ENCODE results near the gene ACSL1. TPM values are rescaled to one million over a fixed set of nuclear protein-coding genes. Genes with fewer than 3 reads are reported as not detected.

ACSL1 gene
- total RNA-seq, 1 donor from 2014 or later = 287 TPM

DNA sequence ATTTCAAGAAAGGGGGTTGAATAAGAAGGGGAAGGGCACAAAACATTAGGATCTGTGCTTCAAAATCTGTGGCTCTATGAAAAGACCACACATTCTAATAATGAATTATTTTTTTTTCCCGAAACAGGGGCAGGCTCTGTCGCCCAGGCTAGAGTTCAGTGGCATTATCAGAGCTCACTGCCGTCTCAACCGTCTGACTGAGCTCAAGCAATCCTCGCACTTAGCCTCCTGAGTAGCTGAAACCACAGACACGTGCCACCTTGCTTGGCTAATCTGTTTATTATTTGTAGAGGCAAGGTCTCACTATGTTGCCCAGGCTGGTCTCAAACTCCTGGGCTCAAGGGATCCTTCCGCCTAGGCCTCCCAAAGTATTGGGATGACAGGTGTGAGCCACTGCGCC lies 33.4 kb downstream of the ACSL1 start:
- TF ChIP-seq, protein P1, sequence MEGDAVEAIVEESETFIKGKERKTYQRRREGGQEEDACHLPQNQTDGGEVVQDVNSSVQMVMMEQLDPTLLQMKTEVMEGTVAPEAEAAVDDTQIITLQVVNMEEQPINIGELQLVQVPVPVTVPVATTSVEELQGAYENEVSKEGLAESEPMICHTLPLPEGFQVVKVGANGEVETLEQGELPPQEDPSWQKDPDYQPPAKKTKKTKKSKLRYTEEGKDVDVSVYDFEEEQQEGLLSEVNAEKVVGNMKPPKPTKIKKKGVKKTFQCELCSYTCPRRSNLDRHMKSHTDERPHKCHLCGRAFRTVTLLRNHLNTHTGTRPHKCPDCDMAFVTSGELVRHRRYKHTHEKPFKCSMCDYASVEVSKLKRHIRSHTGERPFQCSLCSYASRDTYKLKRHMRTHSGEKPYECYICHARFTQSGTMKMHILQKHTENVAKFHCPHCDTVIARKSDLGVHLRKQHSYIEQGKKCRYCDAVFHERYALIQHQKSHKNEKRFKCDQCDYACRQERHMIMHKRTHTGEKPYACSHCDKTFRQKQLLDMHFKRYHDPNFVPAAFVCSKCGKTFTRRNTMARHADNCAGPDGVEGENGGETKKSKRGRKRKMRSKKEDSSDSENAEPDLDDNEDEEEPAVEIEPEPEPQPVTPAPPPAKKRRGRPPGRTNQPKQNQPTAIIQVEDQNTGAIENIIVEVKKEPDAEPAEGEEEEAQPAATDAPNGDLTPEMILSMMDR (IDR thresholded peaks at IDR 0.05) = no peak
- Histone ChIP-seq H3K4me3 (no peak overlapping the region), H3K36me3 (peaks cover 43% of the 10 kb centered on the region), H3K27me3 (no peaks in the 10 kb centered on the region), H3K4me1 (peaks cover 10% of the 10 kb centered on the region), H3K9me3 (no peaks in the 10 kb centered on the region), H3K27ac (peak overlapping the region; percentile 67)
- ATAC-seq = no peak
- DNase-seq = no peak
- intact Hi-C loops (cut with DNase I) = no loop called here

DNA sequence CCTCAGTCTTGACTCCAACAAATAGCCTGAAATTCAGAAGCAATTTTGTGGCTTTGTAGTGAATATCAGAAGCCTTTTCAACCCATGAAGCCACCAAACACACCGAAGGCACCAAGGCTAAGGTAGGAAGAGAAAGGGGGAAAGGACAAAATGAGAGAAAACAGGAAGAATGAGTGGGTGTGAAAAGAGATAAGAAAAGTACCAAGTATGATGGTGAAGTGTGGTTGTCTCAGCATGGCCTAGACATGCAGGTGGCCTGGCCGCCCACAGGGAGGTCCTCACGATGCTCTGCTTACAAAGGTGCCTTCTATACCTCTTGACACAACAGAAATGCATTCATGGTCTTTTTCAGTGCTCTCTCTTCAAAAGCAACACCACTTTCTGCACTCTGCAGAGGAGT lies 34.9 kb downstream of the ACSL1 start:
- no peak overlapping the region for H3K27ac ChIP-seq
- TF ChIP-seq, protein P1 (IDR thresholded peaks at IDR 0.05) = no peak
- ATAC-seq = no peak
- H3K4me1 ChIP-seq = peaks cover 10% of the 10 kb centered on the region
- H3K9me3 ChIP-seq = no peaks in the 10 kb centered on the region
- H3K36me3 ChIP-seq = peaks cover 56% of the 10 kb centered on the region
- no peak overlapping the region for H3K4me3 ChIP-seq
- no peak for DNase-seq
- intact Hi-C loops (cut with DNase I) = no loop called here
- H3K27me3 ChIP-seq = no peaks in the 10 kb centered on the region

DNA sequence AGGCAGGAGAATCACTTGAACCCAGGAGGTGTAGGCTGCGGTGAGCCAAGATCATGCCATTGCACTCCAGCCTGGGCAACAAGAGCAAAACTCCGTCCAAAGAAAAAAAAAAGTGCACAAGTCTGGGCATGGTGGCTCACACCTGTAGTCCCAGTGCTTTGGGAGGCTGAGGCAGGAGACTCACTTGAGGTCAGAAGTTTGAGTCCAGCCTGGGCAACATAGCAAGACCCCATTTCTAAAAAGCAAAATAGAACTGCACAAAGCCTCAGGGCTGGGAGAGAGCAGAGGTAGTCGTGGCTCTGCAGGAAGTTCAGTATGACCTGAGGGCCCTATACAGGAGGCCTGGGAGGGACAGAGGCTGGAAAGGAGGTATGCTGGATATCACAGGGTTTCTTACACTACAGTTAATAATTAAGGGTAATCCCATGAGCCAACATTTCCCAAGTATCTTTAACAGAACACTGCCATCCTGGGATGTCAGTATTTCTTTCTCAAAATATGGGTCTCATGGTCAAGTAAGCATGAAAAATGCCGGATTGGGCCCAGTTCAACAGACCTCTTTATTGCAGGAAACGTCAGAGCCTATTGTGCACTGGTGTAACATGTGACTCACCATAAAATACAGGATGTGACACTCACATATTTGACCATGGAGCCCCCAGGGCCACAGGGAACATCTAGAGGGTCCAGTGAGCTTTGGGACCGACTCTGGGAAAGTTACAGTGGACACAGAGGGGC lies 37.8 kb downstream of the ACSL1 start:
- H3K4me3 ChIP-seq = no peak overlapping the region
- intact Hi-C loops (cut with DNase I) = no loop called here
- no peak overlapping the region for H3K27ac ChIP-seq
- no peaks in the 10 kb centered on the region for H3K9me3 ChIP-seq
- H3K4me1 ChIP-seq = peaks cover 10% of the 10 kb centered on the region
- DNase-seq = no peak
- no peaks in the 10 kb centered on the region for H3K27me3 ChIP-seq
- TF ChIP-seq, protein P1 (IDR thresholded peaks at IDR 0.05) = no peak
- peaks cover 79% of the 10 kb centered on the region for H3K36me3 ChIP-seq
- ATAC-seq = no peak

DNA sequence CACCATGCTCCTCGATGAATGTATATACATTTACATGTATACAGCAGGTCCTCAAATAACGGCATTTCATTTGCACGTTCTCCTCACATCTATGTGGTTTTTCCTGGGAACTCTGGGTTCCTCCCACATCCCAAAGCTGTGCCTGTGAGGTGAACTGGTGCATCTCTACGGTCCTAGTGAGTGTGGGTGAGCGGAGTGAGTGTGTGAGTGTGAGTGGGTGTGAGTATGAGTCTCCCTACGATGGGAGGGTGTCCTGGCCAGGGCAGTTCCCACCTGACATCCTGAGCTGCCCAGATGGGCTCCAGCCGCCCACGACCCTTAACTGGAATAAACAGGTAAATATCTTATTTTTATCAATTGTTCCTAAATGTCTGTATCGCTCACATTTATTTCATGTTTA lies 40.0 kb downstream of the ACSL1 start:
- H3K27me3 ChIP-seq = no peaks in the 10 kb centered on the region
- DNase-seq (no peak), ATAC-seq (no peak)
- TF ChIP-seq, protein P1 (IDR thresholded peaks at IDR 0.05) = no peak
- H3K27ac ChIP-seq = no peak overlapping the region
- peaks cover 81% of the 10 kb centered on the region for H3K36me3 ChIP-seq
- intact Hi-C loops (cut with DNase I) = no loop called here
- H3K9me3 ChIP-seq = no peaks in the 10 kb centered on the region
- no peak overlapping the region for H3K4me3 ChIP-seq
- no peaks in the 10 kb centered on the region for H3K4me1 ChIP-seq

DNA sequence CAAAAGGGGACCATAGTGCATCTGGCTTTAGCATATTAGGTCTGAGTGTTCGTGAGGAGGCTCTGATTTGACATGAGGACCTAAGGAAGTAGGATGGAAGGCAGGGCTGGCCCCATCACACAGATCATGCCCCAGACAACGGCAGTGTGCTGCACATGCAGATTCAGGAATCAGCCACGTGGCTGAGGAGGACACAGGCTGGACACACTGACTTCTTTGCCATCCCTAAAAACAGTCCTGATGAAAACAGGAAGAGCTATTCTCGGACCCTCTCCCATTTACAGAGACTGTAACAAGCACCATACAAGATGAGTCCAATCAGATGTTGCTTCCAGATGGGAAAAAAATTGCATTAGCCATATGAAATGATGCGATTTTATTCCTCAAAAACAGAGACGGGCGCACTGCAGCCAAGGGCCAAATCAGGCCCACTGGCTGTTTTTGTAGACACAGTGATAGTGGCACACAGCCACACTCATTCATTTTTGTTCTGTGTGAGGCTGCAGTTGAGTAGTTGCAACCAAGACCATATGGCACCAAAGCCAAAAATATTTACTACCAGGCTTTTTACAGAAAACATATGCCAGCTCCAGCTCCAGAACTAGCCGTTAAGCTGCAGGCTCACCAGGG lies 41.0 kb downstream of the ACSL1 start:
- no peak for ATAC-seq
- no peak for DNase-seq
- TF ChIP-seq, protein P1 (IDR thresholded peaks at IDR 0.05) = no peak
- H3K27me3 ChIP-seq = no peaks in the 10 kb centered on the region
- H3K36me3 ChIP-seq = peaks cover 85% of the 10 kb centered on the region
- intact Hi-C loops (cut with DNase I) = no loop called here
- H3K9me3 ChIP-seq = no peaks in the 10 kb centered on the region
- H3K4me3 ChIP-seq = no peak overlapping the region
- no peaks in the 10 kb centered on the region for H3K4me1 ChIP-seq
- no peak overlapping the region for H3K27ac ChIP-seq
